Kidney (tissue), 14 donors: ENCODE results near the gene SMG6. TPM values are rescaled to one million over a fixed set of nuclear protein-coding genes. Genes with fewer than 3 reads are reported as not detected.

Source experiments
- DNase-seq, 5 donors: peaks; one replicate each; pipeline ENCODE4 v3.0.0-alpha.2; 2013 to 2020
- FAIRE-seq: peaks from 2 replicates; lab custom pipeline; 2012; peaks lifted over from hg19 to GRCh38; lab: Jason Lieb, UNC
- H3K27ac ChIP-seq, 2 donors: one replicate each; pipeline ENCODE4 v1.7.0; 2013; ENCODE audit warnings: low read depth in 2 of 2, low read length in 2 of 2, inconsistent platforms in 1 of 2
- H3K27me3 ChIP-seq: one replicate; pipeline ENCODE4 v1.7.1; 2013; ENCODE audit warnings: low read length, inconsistent platforms; ENCODE audit not compliant: control insufficient read depth, insufficient read depth
- H3K36me3 ChIP-seq, 3 donors: one replicate each; pipeline versions ENCODE4 v1.7.0 to v1.7.1; 2013; ENCODE audit warnings: low read length in 3 of 3, control low read depth in 1 of 3, inconsistent platforms in 1 of 3; ENCODE audit not compliant: insufficient read depth in 3 of 3, control insufficient read depth in 2 of 3
- H3K4me1 ChIP-seq, 3 donors: one replicate each; pipeline versions ENCODE4 v1.7.0 to v1.7.1; 2013; ENCODE audit warnings: low read length in 3 of 3, inconsistent platforms in 1 of 3, low read depth in 1 of 3; ENCODE audit not compliant: control insufficient read depth in 2 of 3, insufficient read depth in 2 of 3
- H3K4me3 ChIP-seq, 3 donors: one replicate each; pipeline versions ENCODE4 v1.7.0 to v1.8.1; 2013; ENCODE audit warnings: low read length in 3 of 3, control low read depth in 1 of 3, inconsistent platforms in 1 of 3
- H3K9ac ChIP-seq, 3 donors: one replicate each; pipeline versions ENCODE4 v1.7.0 to v1.7.1; 2013; ENCODE audit warnings: low read length in 3 of 3, control low read depth in 1 of 3, inconsistent platforms in 1 of 3
- H3K9me3 ChIP-seq, 3 donors: one replicate each; pipeline versions ENCODE4 v1.7.0 to v1.7.1; 2013; ENCODE audit warnings: low read length in 3 of 3, control low read depth in 1 of 3, inconsistent platforms in 1 of 3; ENCODE audit not compliant: control insufficient read depth in 2 of 3, insufficient read depth in 1 of 3
- CTCF ChIP-seq: IDR thresholded peaks from 3 replicates; pipeline ENCODE4 v1.5.1; 2012; ENCODE audit warnings: mild to moderate bottlenecking, moderate library complexity, borderline replicate concordance; ENCODE audit not compliant: insufficient read depth; ENCODE audit errors: extremely low read depth
- intact Hi-C: fragments of 100-400 bp; cut with DNase I; formaldehyde crosslinking; loops from one replicate; pipeline ENCODE4 v1.11.1; 2022
- polyA plus RNA-seq: library from polyadenylated mRNA; stranded (reverse); fragments of 350-450 nt; fragmentation: Illumina TruSeq; extraction: RNeasy Lipid Tissue Mini Kit (QIAGEN cat#74804); gene quantifications from one replicate; pipeline ENCODE4 v1.2.3, GENCODE V29; 2014; ENCODE audit warnings: low read depth, low replicate concordance; ENCODE audit not compliant: insufficient read depth
- total RNA-seq: library from RNA; stranded (reverse); fragmentation: NEBNext Ultra II Directional; extraction: Animal tissue kit (Norgen Biotek cat#: 25700); gene quantifications from one replicate; pipeline ENCODE4 v1.2.1, GENCODE V29; 2021
- donor health status: control.
- donor health status: control.
- donor health status: control.
- donor health status: control.
- donor health status: control.
- donor health status: DM: yes; HTN: yes; CAD: no.
- donor health status: Normal renal cell carcinoma (clear cell type).

The SMG6 gene
- total and polyA plus RNA-seq, 2 donors from 2014 or later, result 20.6 to 37.3 TPM

- intact Hi-C loops, result no loop called here
- Histone ChIP-seq H3K9me3 (no peaks in the 10 kb centered on the region), H3K36me3 (peaks cover 8 to 33% (median 17%) of the 10 kb centered on the region in 3 donors), H3K27ac (no peak overlapping the region), H3K4me3 (no peak overlapping the region), H3K9ac (no peak overlapping the region), H3K4me1 (peaks cover 0 to 4% (median 0%) of the 10 kb centered on the region in 3 donors), H3K27me3 (no peaks in the 10 kb centered on the region)
- TF ChIP-seq CTCF, result no peak
- DNase-seq, result no peak
- FAIRE-seq, result no peak
These were observed 3.8 kb downstream of the SMG6 start for GRCh38 chr17:2299756-2300155.

GRCh38 chr17:2299136-2299535 lies 4.4 kb downstream of the SMG6 start:
- TF ChIP-seq CTCF, result no peak
- no peak overlapping the region for H3K27ac ChIP-seq
- DNase-seq (no peak), FAIRE-seq (no peak)
- H3K36me3 ChIP-seq, result peaks cover 11 to 37% (median 20%) of the 10 kb centered on the region in 3 donors
- peaks cover 0 to 4% (median 0%) of the 10 kb centered on the region in 3 donors for H3K4me1 ChIP-seq
- no peak overlapping the region for H3K4me3 ChIP-seq
- no peak overlapping the region for H3K9ac ChIP-seq
- intact Hi-C loops, result no loop called here
- H3K9me3 ChIP-seq, result no peaks in the 10 kb centered on the region
- no peaks in the 10 kb centered on the region for H3K27me3 ChIP-seq

GRCh38 chr17:2297023-2297422 lies 6.6 kb downstream of the SMG6 start:
- H3K27ac ChIP-seq, result no peak overlapping the region
- DNase-seq (no peak), FAIRE-seq (no peak)
- intact Hi-C loops, result no loop called here
- no peaks in the 10 kb centered on the region for H3K9me3 ChIP-seq
- no peaks in the 10 kb centered on the region for H3K27me3 ChIP-seq
- peaks cover 16 to 53% (median 34%) of the 10 kb centered on the region in 3 donors for H3K36me3 ChIP-seq
- peaks cover 0 to 3% (median 0%) of the 10 kb centered on the region in 3 donors for H3K4me1 ChIP-seq
- TF ChIP-seq CTCF, result no peak
- no peak overlapping the region for H3K4me3 ChIP-seq
- no peak overlapping the region for H3K9ac ChIP-seq

- no peak for DNase-seq
- Histone ChIP-seq H3K27ac (no peak overlapping the region), H3K27me3 (no peaks in the 10 kb centered on the region), H3K9me3 (no peaks in the 10 kb centered on the region), H3K4me1 (no peaks in the 10 kb centered on the region), H3K9ac (no peak overlapping the region), H3K4me3 (no peak overlapping the region), H3K36me3 (peaks cover 16 to 60% (median 35%) of the 10 kb centered on the region in 3 donors)
- TF ChIP-seq CTCF, result no peak
- intact Hi-C loops, result no loop called here
- no peak for FAIRE-seq
These were observed 8.0 kb downstream of the SMG6 start for GRCh38 chr17:2295575-2295974.
